Stimulated activated memory B cell treated with anti-CD40 and anti-IgM and Interleukin-4, amounts not matched to agents 10 μg/mL and 1 μg/mL and 100 μg/mL, for 72 hours (primary cell): ENCODE data around the gene IFNA16.
"Not testable (repeated sequence)": the region's sequence is repeated elsewhere in the genome, so short reads cannot be mapped to it uniquely, and the experiment has no call there.

Source experiments
- ATAC-seq: fragments of 150-1000 bp; cut with Tn5 transposase; 2 replicates; pipeline ENCODE4 v1.10.0; 2021
- H3K27ac Mint-ChIP-seq: one replicate; pipeline ENCODE4 v1.8.0; 2022; ENCODE audit warnings: mild to moderate bottlenecking, mixed read lengths
- H3K27me3 Mint-ChIP-seq: one replicate; pipeline ENCODE4 v1.8.0; 2022; ENCODE audit warnings: mixed read lengths
- H3K36me3 Mint-ChIP-seq: one replicate; pipeline ENCODE4 v1.8.0; 2022; ENCODE audit warnings: mixed read lengths
- H3K4me1 Mint-ChIP-seq: one replicate; pipeline ENCODE4 v1.8.0; 2022; ENCODE audit warnings: mixed read lengths
- H3K4me3 Mint-ChIP-seq: one replicate; pipeline ENCODE4 v1.8.0; 2022; ENCODE audit warnings: mild to moderate bottlenecking, moderate library complexity, mixed read lengths
- H3K9me3 Mint-ChIP-seq: one replicate; pipeline ENCODE4 v1.8.0; 2022; ENCODE audit warnings: mixed read lengths

IFNA16 gene

DNA sequence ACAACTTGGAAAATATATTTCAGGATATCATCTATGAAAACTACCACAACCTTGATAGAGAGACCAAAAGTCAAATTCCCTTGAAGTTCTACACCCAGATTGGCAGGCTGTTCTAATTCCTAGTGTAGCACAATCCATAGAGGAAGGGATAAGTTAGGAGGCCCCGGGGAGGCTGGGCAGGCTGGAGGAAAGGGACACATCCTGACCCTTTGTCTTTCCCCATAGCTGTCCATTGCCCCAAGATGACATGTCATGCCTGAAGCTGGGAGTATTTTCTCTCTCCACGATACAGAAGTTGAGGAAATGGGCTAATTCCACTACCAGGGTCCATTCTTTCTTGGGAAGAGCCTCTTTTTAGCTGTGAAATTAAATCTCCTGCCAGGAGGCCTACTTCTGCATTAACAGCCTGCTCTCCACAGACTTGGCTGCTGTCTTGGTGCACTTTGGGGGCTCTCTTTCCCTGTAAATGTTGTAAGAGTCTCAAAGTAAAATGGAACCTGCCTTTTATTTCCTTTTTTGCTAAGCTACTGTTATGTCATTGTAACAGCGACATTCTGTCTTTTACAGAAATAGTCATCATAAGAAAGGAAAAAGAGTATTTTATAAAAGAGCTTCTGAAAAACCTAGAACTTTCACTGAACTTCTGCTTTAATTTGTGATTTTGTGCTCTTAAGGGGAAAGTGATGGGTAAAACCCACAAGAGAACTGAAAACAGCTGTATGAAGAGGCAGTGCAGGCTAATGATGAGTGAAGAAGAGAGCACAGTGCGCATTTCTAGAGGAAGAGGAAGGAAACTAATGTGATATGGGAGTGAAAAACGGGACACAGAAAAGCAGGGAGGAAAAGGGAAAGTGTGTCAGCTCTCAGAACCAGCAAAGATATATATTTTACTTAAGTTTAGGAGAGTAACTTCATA is 3.4 kb downstream of the IFNA16 start:
- H3K9me3 Mint-ChIP-seq, H3K36me3 Mint-ChIP-seq, H3K27ac Mint-ChIP-seq, H3K4me3 Mint-ChIP-seq, H3K27me3 Mint-ChIP-seq: not testable (repeated sequence)
- H3K4me1 Mint-ChIP-seq = peaks cover 15% of the 10 kb centered on the region
- ATAC-seq = peak; percentile 78

DNA sequence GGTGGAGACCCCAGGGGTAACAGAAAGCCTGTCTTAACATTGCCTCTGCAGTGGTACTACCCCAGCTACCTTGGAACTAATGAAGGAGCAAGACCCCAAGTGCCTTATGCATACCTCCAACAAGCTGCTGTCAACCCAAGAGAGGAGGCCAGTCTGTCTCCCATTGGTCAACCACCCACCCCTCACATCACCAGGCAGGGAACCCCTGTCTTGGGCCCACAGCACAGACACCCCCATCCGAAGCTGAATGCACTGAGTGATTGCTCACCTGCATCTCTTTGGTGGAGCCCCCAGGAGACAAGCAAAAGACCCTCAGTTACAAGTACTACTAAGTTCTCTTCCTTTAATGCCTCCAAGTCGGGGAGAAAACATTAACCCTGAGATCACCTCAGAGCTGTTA is 5.0 kb downstream of the IFNA16 start:
- not testable (repeated sequence) for H3K9me3 Mint-ChIP-seq, H3K27me3 Mint-ChIP-seq, H3K4me3 Mint-ChIP-seq, ATAC-seq, H3K36me3 Mint-ChIP-seq, H3K27ac Mint-ChIP-seq
- peaks cover 15% of the 10 kb centered on the region for H3K4me1 Mint-ChIP-seq

DNA sequence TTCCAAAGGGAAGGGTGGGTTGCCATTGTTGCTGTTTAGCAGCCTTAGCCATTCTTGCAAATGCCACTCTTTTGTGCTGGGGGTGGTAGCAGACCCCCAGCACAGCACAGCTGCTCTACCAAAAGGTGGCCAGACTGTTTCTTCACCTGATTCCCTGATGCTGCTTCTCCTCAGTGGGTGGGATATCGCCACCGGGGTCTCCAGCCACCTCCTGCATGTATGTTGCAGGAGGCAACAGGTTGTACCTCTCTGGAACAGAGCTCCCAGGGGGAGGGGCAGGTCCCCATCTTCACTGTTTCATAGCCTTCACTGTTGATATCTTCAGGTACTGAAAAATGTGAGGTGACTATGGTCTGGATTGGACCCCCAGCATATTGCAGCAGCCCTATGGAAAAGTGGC is 6.3 kb downstream of the IFNA16 start:
- not testable (repeated sequence) for H3K27me3 Mint-ChIP-seq, H3K9me3 Mint-ChIP-seq, H3K27ac Mint-ChIP-seq, H3K36me3 Mint-ChIP-seq, H3K4me3 Mint-ChIP-seq, ATAC-seq
- peaks cover 15% of the 10 kb centered on the region for H3K4me1 Mint-ChIP-seq

DNA sequence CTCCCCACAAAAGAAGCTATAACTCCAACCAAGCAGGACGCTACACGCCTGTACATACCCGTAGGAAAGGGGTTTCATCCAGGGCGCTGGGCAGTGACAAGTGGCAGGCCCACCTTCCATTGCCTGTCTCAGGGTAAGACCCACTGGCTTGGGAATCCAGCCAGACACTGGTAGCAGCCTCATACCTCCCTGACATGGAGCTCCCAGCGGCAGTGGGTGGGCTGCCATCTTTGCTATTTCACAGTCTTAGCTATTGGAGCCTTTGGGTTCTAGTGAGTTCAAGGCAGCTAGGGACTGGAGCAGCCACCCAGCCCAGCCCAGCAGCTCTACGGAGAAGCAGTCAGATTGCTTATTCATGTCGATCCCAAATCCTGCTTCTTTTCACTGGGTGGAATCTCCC is 6.8 kb downstream of the IFNA16 start:
- Mint-ChIP-seq H3K27ac (no peak overlapping the region), H3K4me3 (no peak overlapping the region), H3K4me1 (peaks cover 15% of the 10 kb centered on the region), H3K27me3 (peaks cover 7% of the 10 kb centered on the region), H3K36me3 (no peaks in the 10 kb centered on the region), H3K9me3 (no peaks in the 10 kb centered on the region)
- no peak for ATAC-seq

DNA sequence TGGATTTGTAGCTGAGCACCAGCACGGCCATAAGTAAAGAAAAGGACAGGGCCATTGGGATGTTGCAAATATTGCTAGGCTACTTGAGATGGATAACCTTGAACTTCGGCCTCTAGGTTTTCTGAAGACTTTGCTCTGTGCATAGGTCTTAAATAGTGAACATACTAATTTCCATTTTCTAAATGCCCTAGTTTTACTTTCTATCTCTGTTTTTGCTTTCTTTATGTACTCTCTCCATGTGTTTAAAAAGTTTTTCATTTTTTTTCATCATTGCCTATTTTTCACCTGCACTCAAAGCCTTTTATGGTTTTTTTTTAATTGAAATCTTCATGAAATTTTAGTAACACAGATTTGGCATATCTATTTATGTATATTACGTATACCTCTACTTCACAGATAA is 10.1 kb downstream of the IFNA16 start, which contains the start of gene IFNA10:
Gene IFNA10 (minus strand): TSS at position 101 of the 400 bp plus-strand sequence. CDS start 46 bp downstream, at position 55.
- H3K9me3 Mint-ChIP-seq, ATAC-seq, H3K36me3 Mint-ChIP-seq, H3K27ac Mint-ChIP-seq, H3K4me3 Mint-ChIP-seq, H3K4me1 Mint-ChIP-seq: not testable (repeated sequence)
- H3K27me3 Mint-ChIP-seq = peaks cover 19% of the 10 kb centered on the region

DNA sequence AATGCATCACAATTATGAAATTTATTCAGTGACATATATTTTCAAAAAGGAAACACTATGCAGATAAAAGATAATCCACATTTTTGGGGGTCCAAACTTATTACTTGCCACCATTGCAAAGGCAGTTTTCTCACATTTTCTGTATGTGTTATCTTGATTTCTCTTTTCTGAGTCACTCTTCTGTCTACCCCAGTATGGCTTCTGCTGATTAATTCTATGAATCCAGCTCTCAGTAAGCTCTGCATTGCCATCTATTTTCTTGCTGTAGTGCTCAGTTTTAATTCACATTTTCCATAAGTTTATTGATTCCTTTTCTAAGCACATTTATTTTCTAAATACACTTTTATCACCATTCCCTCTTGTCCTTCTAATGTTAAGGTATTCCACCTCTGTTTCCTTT is 11.9 kb downstream of the IFNA16 start:
- ATAC-seq = no peak
- Mint-ChIP-seq H3K27ac (no peak overlapping the region), H3K27me3 (peaks cover 26% of the 10 kb centered on the region), H3K4me3 (no peak overlapping the region), H3K4me1 (no peaks in the 10 kb centered on the region), H3K9me3 (no peaks in the 10 kb centered on the region), H3K36me3 (no peaks in the 10 kb centered on the region)

DNA sequence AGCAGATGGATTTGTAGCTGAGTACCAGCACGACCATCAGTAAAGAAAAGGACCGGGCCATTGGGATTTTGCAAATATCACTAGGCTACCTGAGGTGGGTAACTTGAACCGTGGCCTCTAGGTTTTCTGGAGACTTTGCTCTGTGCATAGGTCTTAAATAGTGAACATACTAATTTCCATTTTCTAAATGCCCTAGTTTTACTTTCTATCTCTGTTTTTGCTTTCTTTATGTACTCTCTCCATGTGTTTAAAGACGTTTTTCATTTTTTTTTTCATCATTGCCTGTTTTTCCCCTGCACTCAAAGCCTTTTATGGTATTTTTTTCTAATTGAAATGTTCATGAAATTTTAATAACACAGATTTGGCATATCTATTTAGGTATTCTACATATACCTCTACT is 15.0 kb downstream of the IFNA16 start, which contains the start of gene IFNA7:
Gene IFNA7 (minus strand): TSS at position 101 of the 400 bp plus-strand sequence. CDS start 40 bp downstream, at position 61.
- not testable (repeated sequence) for H3K9me3 Mint-ChIP-seq, H3K4me3 Mint-ChIP-seq, H3K27ac Mint-ChIP-seq, H3K36me3 Mint-ChIP-seq, ATAC-seq, H3K4me1 Mint-ChIP-seq
- peaks cover 32% of the 10 kb centered on the region for H3K27me3 Mint-ChIP-seq

DNA sequence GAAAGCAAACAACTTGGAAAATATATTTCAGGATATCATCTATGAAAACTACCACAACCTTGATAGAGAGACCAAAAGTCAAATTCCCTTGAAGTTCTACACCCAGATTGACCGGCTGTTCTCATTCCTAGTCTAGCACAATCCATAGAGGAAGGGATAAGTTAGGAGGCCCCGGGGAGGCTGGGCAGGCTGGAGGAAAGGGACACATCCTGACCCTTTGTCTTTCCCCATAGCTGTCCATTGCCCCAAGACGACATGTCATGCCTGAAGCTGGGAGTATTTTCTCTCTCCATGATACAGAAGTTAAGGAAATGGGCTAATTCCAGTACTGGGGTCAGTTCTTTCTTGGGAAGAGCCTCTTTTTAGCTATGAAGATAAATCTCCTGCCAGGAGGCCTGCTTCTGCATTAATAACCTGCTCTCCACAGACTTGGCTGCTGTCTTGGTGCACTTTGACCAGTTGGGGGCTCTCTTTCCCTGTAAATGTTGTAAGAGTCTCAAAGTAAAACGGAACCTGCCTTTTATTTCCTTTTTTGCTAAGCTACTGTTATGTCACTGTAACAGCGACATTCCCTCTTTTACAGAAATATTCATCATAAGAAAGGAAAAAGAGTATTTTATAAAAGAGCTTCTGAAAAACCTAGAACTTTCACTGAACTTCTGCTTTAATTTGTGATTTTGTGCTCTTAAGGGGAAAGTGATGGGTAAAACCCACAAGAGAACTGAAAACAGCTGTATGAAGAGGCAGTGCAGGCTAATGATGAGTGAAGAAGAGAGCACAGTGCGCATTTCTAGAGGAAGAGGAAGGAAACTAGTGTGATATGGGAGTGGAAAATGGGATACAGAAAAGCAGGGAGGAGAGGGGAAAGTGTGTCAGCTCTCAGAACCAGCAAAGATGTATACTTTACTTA is 22.0 kb downstream of the IFNA16 start:
- not testable (repeated sequence) for H3K27ac Mint-ChIP-seq, H3K36me3 Mint-ChIP-seq, H3K9me3 Mint-ChIP-seq
- ATAC-seq = peak; percentile 85
- Mint-ChIP-seq H3K4me3 (peak overlapping the region; percentile 29), H3K27me3 (peaks cover 22% of the 10 kb centered on the region), H3K4me1 (peaks cover 14% of the 10 kb centered on the region)

DNA sequence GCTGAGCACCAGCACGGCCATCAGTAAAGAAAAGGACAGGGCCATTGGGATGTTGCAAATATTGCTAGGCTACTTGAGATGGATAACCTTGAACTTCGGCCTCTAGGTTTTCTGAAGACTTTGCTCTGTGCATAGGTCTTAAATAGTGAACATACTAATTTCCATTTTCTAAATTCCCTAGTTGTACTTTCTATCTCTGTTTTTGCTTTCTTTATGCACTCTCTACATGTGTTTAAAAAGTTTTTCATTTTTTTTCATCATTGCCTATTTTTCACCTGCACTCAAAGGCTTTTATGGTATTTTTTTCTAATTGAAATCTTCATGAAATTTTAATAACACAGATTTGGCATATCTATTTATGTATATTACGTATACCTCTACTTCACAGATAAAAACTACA is 29.6 kb downstream of the IFNA16 start, which contains the start of gene IFNA4:
Gene IFNA4 (minus strand): TSS at position 101 of the 400 bp plus-strand sequence. CDS start 56 bp downstream, at position 45.
- H3K36me3 Mint-ChIP-seq, H3K27ac Mint-ChIP-seq, ATAC-seq, H3K4me3 Mint-ChIP-seq, H3K9me3 Mint-ChIP-seq: not testable (repeated sequence)
- Mint-ChIP-seq H3K27me3 (peaks cover 18% of the 10 kb centered on the region), H3K4me1 (peaks cover 26% of the 10 kb centered on the region)

DNA sequence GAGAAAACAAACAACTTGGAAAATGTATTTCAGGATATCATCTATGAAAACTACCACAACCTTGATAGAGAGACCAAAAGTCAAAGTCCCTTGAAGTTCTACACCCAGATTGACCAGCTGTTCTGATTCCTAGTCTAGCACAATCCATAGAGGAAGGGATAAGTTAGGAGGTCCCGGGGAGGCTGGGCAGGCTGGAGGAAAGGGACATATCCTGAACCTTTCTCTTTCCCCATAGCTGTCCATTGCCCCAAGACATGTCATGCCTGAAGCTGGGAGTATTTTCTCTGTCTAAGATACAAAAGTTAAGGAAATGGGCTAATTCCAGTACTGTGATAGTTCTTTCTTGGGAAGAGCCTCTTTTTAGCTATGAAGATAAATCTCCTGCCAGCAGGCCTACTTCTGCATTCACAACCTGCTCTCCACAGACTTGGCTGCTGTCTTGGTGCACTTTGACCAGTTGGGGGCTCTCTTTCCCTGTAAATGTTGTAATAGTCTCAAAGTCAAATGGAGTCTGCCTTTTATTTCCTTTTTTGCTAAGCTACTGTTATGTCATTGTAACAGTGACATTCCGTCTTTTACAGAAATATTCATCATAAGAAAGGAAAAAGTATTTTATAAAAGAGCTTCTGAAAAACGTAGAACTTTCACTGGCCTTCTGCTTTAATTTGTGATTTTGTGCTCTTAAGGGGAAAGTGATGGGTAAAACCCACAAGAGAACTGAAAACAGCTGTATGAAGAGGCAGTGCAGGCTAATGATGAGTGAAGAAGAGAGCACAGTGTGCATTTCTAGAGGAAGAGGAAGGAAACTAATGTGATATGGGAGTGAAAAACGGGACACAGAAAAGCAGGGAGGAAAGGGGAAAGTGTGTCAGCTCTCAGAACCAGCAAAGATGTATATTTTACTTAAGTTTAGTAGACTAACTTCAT is 34.0 kb downstream of the IFNA16 start:
- not testable (repeated sequence) for H3K9me3 Mint-ChIP-seq, H3K27ac Mint-ChIP-seq, H3K4me3 Mint-ChIP-seq, H3K36me3 Mint-ChIP-seq, H3K27me3 Mint-ChIP-seq
- H3K4me1 Mint-ChIP-seq = peaks cover 21% of the 10 kb centered on the region
- peak; percentile 88 for ATAC-seq

DNA sequence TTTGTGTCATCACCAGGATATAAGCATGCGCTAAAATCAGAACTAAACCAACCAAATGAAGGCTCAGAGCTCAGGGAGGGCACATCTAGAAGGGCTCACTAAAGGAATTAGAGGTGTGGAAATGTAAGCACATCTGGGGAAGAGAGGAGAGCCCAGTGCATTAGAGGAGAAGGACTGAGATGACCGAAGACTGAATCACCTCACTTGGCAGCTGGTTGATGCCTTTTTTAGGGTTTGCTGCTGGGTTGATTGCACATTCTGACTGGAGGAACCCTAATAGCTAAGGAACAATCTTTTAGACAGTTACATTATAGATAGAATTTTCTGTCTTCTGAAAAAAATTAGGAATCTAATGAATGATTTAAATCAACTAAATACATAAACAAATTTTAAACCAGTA is 42.4 kb downstream of the IFNA16 start:
- no peaks in the 10 kb centered on the region for H3K9me3 Mint-ChIP-seq
- no peaks in the 10 kb centered on the region for H3K4me1 Mint-ChIP-seq
- H3K36me3 Mint-ChIP-seq = no peaks in the 10 kb centered on the region
- H3K27ac Mint-ChIP-seq = no peak overlapping the region
- peaks cover 2% of the 10 kb centered on the region for H3K27me3 Mint-ChIP-seq
- ATAC-seq = no peak
- H3K4me3 Mint-ChIP-seq = no peak overlapping the region

DNA sequence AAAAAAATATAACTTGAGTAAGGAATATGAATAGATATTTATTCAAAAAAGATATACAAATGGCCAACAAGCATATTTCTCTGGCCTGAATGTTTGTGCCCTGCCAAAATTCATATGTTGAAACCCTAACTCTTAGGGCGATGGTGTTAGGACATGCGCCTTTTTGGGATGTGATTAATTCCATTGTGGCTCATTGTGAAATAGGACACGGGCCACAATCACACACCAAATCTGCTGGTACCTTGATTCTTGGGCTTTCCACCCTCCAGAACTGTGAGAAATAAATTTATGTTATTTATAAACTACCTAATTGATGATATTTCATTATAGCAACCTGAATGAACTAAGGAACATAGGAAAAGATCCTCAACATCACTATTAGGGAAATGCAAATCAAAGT is 45.0 kb downstream of the IFNA16 start:
- no peaks in the 10 kb centered on the region for H3K4me1 Mint-ChIP-seq
- peaks cover 9% of the 10 kb centered on the region for H3K27me3 Mint-ChIP-seq
- H3K9me3 Mint-ChIP-seq = no peaks in the 10 kb centered on the region
- ATAC-seq = no peak
- no peaks in the 10 kb centered on the region for H3K36me3 Mint-ChIP-seq
- no peak overlapping the region for H3K4me3 Mint-ChIP-seq
- H3K27ac Mint-ChIP-seq = no peak overlapping the region

DNA sequence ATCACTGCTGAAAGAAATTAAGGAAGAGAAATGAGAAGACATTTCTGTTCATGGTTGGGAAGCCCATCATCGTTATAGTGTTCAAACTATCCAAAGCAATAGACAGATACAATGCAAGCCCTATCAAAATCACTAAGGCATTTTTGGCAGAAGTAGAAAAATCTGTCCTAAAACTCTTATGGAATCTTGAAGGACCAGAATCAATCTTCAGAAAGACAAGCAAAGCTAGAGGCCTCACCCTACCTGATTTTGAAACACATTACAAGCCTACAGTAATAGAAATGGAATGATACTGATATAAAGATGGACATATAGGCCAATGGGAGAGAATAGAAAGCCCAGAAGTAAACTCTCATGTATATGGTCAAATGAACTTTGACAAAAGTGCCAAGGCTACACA is 45.8 kb downstream of the IFNA16 start:
- H3K27me3 Mint-ChIP-seq = peaks cover 9% of the 10 kb centered on the region
- no peak overlapping the region for H3K27ac Mint-ChIP-seq
- no peaks in the 10 kb centered on the region for H3K4me1 Mint-ChIP-seq
- no peak overlapping the region for H3K4me3 Mint-ChIP-seq
- no peak for ATAC-seq
- H3K9me3 Mint-ChIP-seq = no peaks in the 10 kb centered on the region
- H3K36me3 Mint-ChIP-seq = no peaks in the 10 kb centered on the region

DNA sequence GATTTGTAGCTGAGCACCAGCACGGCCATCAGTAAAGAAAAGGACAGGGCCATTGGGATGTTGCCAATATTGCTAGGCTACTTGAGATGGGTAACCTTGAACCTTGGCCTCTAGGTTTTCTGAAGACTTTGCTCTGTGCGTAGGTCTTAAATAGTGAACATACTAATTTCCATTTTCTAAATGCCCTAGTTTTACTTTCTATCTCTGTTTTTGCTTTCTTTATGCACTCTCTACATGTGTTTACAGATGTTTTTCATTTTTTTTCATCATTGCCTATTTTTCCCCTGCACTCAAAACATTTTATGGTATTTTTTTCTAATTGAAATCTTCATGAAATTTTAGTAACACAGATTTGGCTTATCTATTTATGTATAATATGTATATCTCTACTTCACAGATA is 50.6 kb downstream of the IFNA16 start, which contains the start of gene IFNA21:
Gene IFNA21 (minus strand): TSS at position 101 of the 400 bp plus-strand sequence. CDS start 48 bp downstream, at position 53.
- not testable (repeated sequence) for H3K36me3 Mint-ChIP-seq, H3K27ac Mint-ChIP-seq, ATAC-seq, H3K9me3 Mint-ChIP-seq, H3K27me3 Mint-ChIP-seq, H3K4me3 Mint-ChIP-seq, H3K4me1 Mint-ChIP-seq
